Measurements from ENCODE around the gene MED15.

The MED15 gene

GRCh38 chr22:20599117-20599516 is 91.7 kb downstream of the MED15 start:
- DNase-seq (ENCODE audit: low read depth), result no peak
- H3K4me3 ChIP-seq (replicated peaks; ENCODE audit: low read depth, low read length), result no peak overlapping the region
- TF ChIP-seq CTCF (IDR thresholded peaks at IDR 0.05; ENCODE audit: low read length, missing control alignments), result no peak

GRCh38 chr22:20600137-20600673 is 92.8 kb downstream of the MED15 start:
- DNase-seq (ENCODE audit: low read depth), result no peak
- TF ChIP-seq CTCF (IDR thresholded peaks at IDR 0.05; ENCODE audit: low read length, missing control alignments), result no peak
- H3K4me3 ChIP-seq (replicated peaks; ENCODE audit: low read depth, low read length), result no peak overlapping the region

GRCh38 chr22:20601308-20601707 is 93.9 kb downstream of the MED15 start:
- no peak for DNase-seq (ENCODE audit: low read depth)
- no peak for TF ChIP-seq CTCF (IDR thresholded peaks at IDR 0.05; ENCODE audit: low read length, missing control alignments)

GRCh38 chr22:20602609-20603164 is 95.3 kb downstream of the MED15 start:
- no peak overlapping the region for H3K4me3 ChIP-seq (replicated peaks; ENCODE audit: low read depth, low read length)
- DNase-seq (ENCODE audit: low read depth), result no peak
- no peak for TF ChIP-seq CTCF (IDR thresholded peaks at IDR 0.05; ENCODE audit: low read length, missing control alignments)

More at GRCh38 chr22:20601308-20601707, 93.9 kb downstream of the MED15 start:
- H3K4me3 ChIP-seq (replicated peaks; ENCODE audit: low read depth, low read length), result no peak overlapping the region

GRCh38 chr22:20604092-20604747 is 96.8 kb downstream of the MED15 start:
- no peak for TF ChIP-seq CTCF (IDR thresholded peaks at IDR 0.05; ENCODE audit: low read length, missing control alignments)
- no peak for DNase-seq (ENCODE audit: low read depth)

GRCh38 chr22:20604776-20605221 is 97.4 kb downstream of the MED15 start:
- DNase-seq (ENCODE audit: low read depth), result no peak
- no peak for TF ChIP-seq CTCF (IDR thresholded peaks at IDR 0.05; ENCODE audit: low read length, missing control alignments)
- no peak overlapping the region for H3K4me3 ChIP-seq (replicated peaks; ENCODE audit: low read depth, low read length)

More at GRCh38 chr22:20604092-20604747, 96.8 kb downstream of the MED15 start:
- H3K4me3 ChIP-seq (replicated peaks; ENCODE audit: low read depth, low read length), result no peak overlapping the region
